Kidney (tissue), 14 donors: ENCODE data around the gene GALNT18. TPM values are rescaled to one million over a fixed set of nuclear protein-coding genes. Genes with fewer than 3 reads are reported as not detected.

ENCODE experiments used
- DNase-seq, 5 donors: peaks; one replicate each; pipeline ENCODE4 v3.0.0-alpha.2; 2013 to 2020
- FAIRE-seq: peaks from 2 replicates; lab custom pipeline; 2012; peaks lifted over from hg19 to GRCh38; lab: Jason Lieb, UNC
- H3K27ac ChIP-seq, 2 donors: one replicate each; pipeline ENCODE4 v1.7.0; 2013; ENCODE audit warnings: low read depth in 2 of 2, low read length in 2 of 2, inconsistent platforms in 1 of 2
- H3K27me3 ChIP-seq: one replicate; pipeline ENCODE4 v1.7.1; 2013; ENCODE audit warnings: low read length, inconsistent platforms; ENCODE audit not compliant: control insufficient read depth, insufficient read depth
- H3K36me3 ChIP-seq, 3 donors: one replicate each; pipeline versions ENCODE4 v1.7.0 to v1.7.1; 2013; ENCODE audit warnings: low read length in 3 of 3, control low read depth in 1 of 3, inconsistent platforms in 1 of 3; ENCODE audit not compliant: insufficient read depth in 3 of 3, control insufficient read depth in 2 of 3
- H3K4me1 ChIP-seq, 3 donors: one replicate each; pipeline versions ENCODE4 v1.7.0 to v1.7.1; 2013; ENCODE audit warnings: low read length in 3 of 3, inconsistent platforms in 1 of 3, low read depth in 1 of 3; ENCODE audit not compliant: control insufficient read depth in 2 of 3, insufficient read depth in 2 of 3
- H3K4me3 ChIP-seq, 3 donors: one replicate each; pipeline versions ENCODE4 v1.7.0 to v1.8.1; 2013; ENCODE audit warnings: low read length in 3 of 3, control low read depth in 1 of 3, inconsistent platforms in 1 of 3
- H3K9ac ChIP-seq, 3 donors: one replicate each; pipeline versions ENCODE4 v1.7.0 to v1.7.1; 2013; ENCODE audit warnings: low read length in 3 of 3, control low read depth in 1 of 3, inconsistent platforms in 1 of 3
- H3K9me3 ChIP-seq, 3 donors: one replicate each; pipeline versions ENCODE4 v1.7.0 to v1.7.1; 2013; ENCODE audit warnings: low read length in 3 of 3, control low read depth in 1 of 3, inconsistent platforms in 1 of 3; ENCODE audit not compliant: control insufficient read depth in 2 of 3, insufficient read depth in 1 of 3
- intact Hi-C: fragments of 100-400 bp; cut with DNase I; formaldehyde crosslinking; loops from one replicate; pipeline ENCODE4 v1.11.1; 2022
- polyA plus RNA-seq: library from polyadenylated mRNA; stranded (reverse); fragments of 350-450 nt; fragmentation: Illumina TruSeq; extraction: RNeasy Lipid Tissue Mini Kit (QIAGEN cat#74804); gene quantifications from one replicate; pipeline ENCODE4 v1.2.3, GENCODE V29; 2014; ENCODE audit warnings: low read depth, low replicate concordance; ENCODE audit not compliant: insufficient read depth
- total RNA-seq: library from RNA; stranded (reverse); fragmentation: NEBNext Ultra II Directional; extraction: Animal tissue kit (Norgen Biotek cat#: 25700); gene quantifications from one replicate; pipeline ENCODE4 v1.2.1, GENCODE V29; 2021
- TF ChIP-seq, protein P1 (sequence below): IDR thresholded peaks from 3 replicates; pipeline ENCODE4 v1.5.1; 2012; ENCODE audit warnings: mild to moderate bottlenecking, moderate library complexity, borderline replicate concordance; ENCODE audit not compliant: insufficient read depth; ENCODE audit errors: extremely low read depth
- donor health status: control.
- donor health status: control.
- donor health status: control.
- donor health status: control.
- donor health status: control.
- donor health status: DM: yes; HTN: yes; CAD: no.
- donor health status: Normal renal cell carcinoma (clear cell type).

Gene GALNT18
- total and polyA plus RNA-seq, 2 donors from 2014 or later = 27.2 to 42.1 TPM

DNA sequence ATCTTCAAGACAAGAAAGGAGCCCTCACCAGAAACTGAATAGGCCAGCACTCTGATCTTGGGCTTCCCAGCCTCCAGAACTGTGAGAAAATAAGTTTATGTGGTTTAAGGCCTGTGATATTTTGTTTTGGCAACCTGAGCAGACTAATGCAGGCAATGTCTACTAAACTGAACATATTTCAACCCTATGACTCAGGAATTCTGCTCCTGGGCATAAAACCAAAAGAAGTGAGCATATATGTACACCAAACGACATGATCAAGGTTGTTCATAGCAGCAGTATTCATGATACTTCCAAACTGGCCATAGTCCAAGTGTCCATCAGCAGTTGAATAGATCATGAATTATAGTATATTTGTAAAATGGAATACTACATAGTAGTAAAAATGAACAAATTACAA is 297.7 kb downstream of the GALNT18 start:
- Histone ChIP-seq H3K36me3 (peaks cover 0 to 8% (median 5%) of the 10 kb centered on the region in 3 donors), H3K4me1 (no peaks in the 10 kb centered on the region), H3K9ac (no peak overlapping the region), H3K9me3 (peaks cover 0 to 6% (median 0%) of the 10 kb centered on the region in 3 donors), H3K4me3 (no peak overlapping the region), H3K27ac (no peak overlapping the region), H3K27me3 (no peaks in the 10 kb centered on the region)
- FAIRE-seq (no peak), DNase-seq (no peak)
- intact Hi-C loops = no loop called here
- TF ChIP-seq, protein P1, sequence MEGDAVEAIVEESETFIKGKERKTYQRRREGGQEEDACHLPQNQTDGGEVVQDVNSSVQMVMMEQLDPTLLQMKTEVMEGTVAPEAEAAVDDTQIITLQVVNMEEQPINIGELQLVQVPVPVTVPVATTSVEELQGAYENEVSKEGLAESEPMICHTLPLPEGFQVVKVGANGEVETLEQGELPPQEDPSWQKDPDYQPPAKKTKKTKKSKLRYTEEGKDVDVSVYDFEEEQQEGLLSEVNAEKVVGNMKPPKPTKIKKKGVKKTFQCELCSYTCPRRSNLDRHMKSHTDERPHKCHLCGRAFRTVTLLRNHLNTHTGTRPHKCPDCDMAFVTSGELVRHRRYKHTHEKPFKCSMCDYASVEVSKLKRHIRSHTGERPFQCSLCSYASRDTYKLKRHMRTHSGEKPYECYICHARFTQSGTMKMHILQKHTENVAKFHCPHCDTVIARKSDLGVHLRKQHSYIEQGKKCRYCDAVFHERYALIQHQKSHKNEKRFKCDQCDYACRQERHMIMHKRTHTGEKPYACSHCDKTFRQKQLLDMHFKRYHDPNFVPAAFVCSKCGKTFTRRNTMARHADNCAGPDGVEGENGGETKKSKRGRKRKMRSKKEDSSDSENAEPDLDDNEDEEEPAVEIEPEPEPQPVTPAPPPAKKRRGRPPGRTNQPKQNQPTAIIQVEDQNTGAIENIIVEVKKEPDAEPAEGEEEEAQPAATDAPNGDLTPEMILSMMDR = no peak

DNA sequence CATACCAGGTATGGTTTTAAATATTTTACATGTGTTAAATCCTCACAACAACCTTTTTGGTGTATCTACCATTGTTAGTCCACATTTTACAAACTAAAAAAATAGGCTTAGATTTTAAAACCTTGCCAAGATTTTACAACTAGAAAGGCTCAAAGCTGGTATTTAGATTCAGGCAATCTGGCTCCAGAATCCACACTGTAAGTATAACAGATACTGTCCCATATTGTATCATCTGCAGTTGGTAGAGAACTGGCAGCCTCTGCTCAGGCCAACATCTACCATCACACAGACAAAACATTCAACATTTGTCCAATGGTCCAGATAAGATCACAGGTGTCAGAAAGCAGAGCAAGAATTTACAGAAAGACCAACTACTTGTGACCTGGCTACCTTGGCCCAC is 299.7 kb downstream of the GALNT18 start:
- intact Hi-C loops = no loop called here
- Histone ChIP-seq H3K4me3 (no peak overlapping the region), H3K36me3 (peaks cover 0 to 8% (median 4%) of the 10 kb centered on the region in 3 donors), H3K9me3 (peaks cover 0 to 6% (median 0%) of the 10 kb centered on the region in 3 donors), H3K27me3 (no peaks in the 10 kb centered on the region), H3K9ac (no peak overlapping the region), H3K4me1 (no peaks in the 10 kb centered on the region), H3K27ac (no peak overlapping the region)
- TF ChIP-seq, protein P1 = no peak
- FAIRE-seq = no peak
- no peak for DNase-seq

DNA sequence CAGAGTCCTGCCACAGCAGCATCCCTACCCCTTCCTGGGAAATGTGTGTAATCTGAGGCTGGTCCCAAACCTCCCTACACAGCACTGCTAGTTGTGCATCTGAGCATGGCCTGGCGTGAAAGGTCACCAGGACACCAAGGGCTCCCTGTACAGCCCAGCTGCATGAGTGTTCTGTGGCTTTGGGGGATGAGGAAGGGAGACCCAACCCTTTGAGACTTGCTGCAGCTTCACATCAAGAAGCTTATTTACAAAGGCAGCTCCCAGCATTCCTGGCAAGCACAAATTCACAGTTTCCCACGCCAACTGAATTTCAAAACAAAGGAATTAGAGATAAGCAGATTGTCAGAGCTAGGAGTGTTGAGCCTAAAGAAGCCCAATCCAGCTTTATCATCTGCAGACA is 301.0 kb downstream of the GALNT18 start:
- Histone ChIP-seq H3K27me3 (no peaks in the 10 kb centered on the region), H3K9me3 (peaks cover 0 to 6% (median 0%) of the 10 kb centered on the region in 3 donors), H3K9ac (no peak overlapping the region), H3K4me1 (no peaks in the 10 kb centered on the region), H3K36me3 (peaks cover 0 to 4% (median 0%) of the 10 kb centered on the region in 3 donors), H3K4me3 (no peak overlapping the region), H3K27ac (no peak overlapping the region)
- TF ChIP-seq, protein P1 = no peak
- peak in 2 of 5 donors; percentile 1 to 26 for DNase-seq
- intact Hi-C loops = no loop called here
- no peak for FAIRE-seq

DNA sequence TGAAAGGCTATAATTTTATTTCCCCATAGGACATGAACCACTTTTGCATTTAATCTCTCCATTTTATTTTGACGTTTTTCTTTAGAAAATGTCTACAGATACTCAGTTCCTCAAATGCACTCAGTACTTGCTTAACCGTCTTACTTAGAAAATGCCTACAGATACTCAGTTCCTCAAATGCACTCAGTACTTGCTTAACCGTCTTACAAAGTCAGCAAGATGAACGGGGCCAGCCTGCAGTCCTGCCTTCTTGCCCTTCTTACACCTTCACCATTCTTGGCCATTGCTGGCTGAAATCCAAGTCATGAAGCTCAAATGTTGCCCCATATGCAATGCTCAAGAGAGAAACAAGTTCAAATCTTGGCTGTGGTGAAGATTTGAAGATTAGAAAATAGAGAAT is 302.8 kb downstream of the GALNT18 start:
- FAIRE-seq = no peak
- H3K27ac ChIP-seq = no peak overlapping the region

More for the DNA sequence above, 302.8 kb downstream of the GALNT18 start:
- TF ChIP-seq, protein P1 = no peak
- Histone ChIP-seq H3K36me3 (no peaks in the 10 kb centered on the region), H3K27me3 (no peaks in the 10 kb centered on the region), H3K4me1 (peaks cover 0 to 5% (median 0%) of the 10 kb centered on the region in 3 donors), H3K9me3 (peaks cover 0 to 6% (median 0%) of the 10 kb centered on the region in 3 donors), H3K9ac (no peak overlapping the region), H3K4me3 (no peak overlapping the region)
- no peak for DNase-seq
- intact Hi-C loops = no loop called here
